HEK293T (cell line): ENCODE measurements around the gene VEPH1.
A peak's percentile ranks its signal among the peaks of the same experiment; 100 is the strongest.

ENCODE experiments used
- CTCF ChIA-PET: fragments of 350-600 bp; formaldehyde crosslinking; extraction: SDS; loops from one replicate; lab custom pipeline; 2021; ENCODE audit warnings: antibody characterized with exemption, inconsistent platforms; lab: Yijun Ruan, JAX
- POLR2A ChIA-PET: fragments of 350-600 bp; formaldehyde crosslinking; extraction: SDS; loops from one replicate; lab custom pipeline; 2020; ENCODE audit warnings: antibody characterized with exemption, inconsistent platforms; lab: Yijun Ruan, JAX
- DNase-seq: peaks from one replicate; pipeline ENCODE4 v3.0.0; 2012; ENCODE audit warnings: mixed read lengths; ENCODE audit errors: extremely low spot score
- ARNT ChIP-seq: fragments of 450-650 bp; IDR thresholded peaks from 2 replicates; pipeline ENCODE4 v1.6.1; 2017; ENCODE audit warnings: mild to moderate bottlenecking
- BHLHE40 ChIP-seq: fragments of 450-650 bp; IDR thresholded peaks from 2 replicates; pipeline ENCODE4 v1.6.1; 2016; ENCODE audit warnings: mild to moderate bottlenecking, moderate library complexity, borderline replicate concordance
- CTBP1 ChIP-seq: fragments of 450-650 bp; IDR thresholded peaks from 2 replicates; pipeline ENCODE4 v1.6.1; 2016; ENCODE audit warnings: borderline replicate concordance
- ELF4 ChIP-seq: fragments of 450-650 bp; IDR thresholded peaks from 2 replicates; pipeline ENCODE4 v1.6.1; 2017; ENCODE audit warnings: antibody characterized with exemption
- FOXA1 ChIP-seq: fragments of 450-650 bp; IDR thresholded peaks from 2 replicates; pipeline ENCODE4 v1.6.1; 2016; ENCODE audit warnings: mild to moderate bottlenecking
- FOXK2 ChIP-seq: fragments of 450-650 bp; IDR thresholded peaks from 2 replicates; pipeline ENCODE4 v1.6.1; 2016; ENCODE audit warnings: mild to moderate bottlenecking
- FOXM1 ChIP-seq: fragments of 450-650 bp; IDR thresholded peaks from 2 replicates; pipeline ENCODE4 v1.6.1; 2017; ENCODE audit warnings: mild to moderate bottlenecking, borderline replicate concordance
- HDGF ChIP-seq: fragments of 450-650 bp; IDR thresholded peaks from 2 replicates; pipeline ENCODE4 v1.6.1; 2017; ENCODE audit warnings: antibody characterized with exemption, borderline replicate concordance
- L3MBTL2 ChIP-seq: fragments of 450-650 bp; conservative IDR thresholded peaks from 2 replicates; pipeline ENCODE4 v1.6.1; 2016; ENCODE audit warnings: mild to moderate bottlenecking
- LEF1 ChIP-seq: fragments of 450-650 bp; IDR thresholded peaks from 2 replicates; pipeline ENCODE4 v1.6.1; 2017; ENCODE audit warnings: mild to moderate bottlenecking, borderline replicate concordance
- NFRKB ChIP-seq: fragments of 450-650 bp; IDR thresholded peaks from 2 replicates; pipeline ENCODE4 v1.6.1; 2016; ENCODE audit warnings: mild to moderate bottlenecking, moderate library complexity
- SP1 ChIP-seq: fragments of 450-650 bp; IDR thresholded peaks from 2 replicates; pipeline ENCODE4 v1.6.1; 2017
- SUZ12 ChIP-seq: fragments of 450-650 bp; IDR thresholded peaks from 2 replicates; pipeline ENCODE4 v1.6.1; 2016; ENCODE audit warnings: mild to moderate bottlenecking
- TARDBP ChIP-seq: fragments of 450-650 bp; IDR thresholded peaks from 2 replicates; pipeline ENCODE4 v1.6.1; 2016
- ZNF384 ChIP-seq: fragments of 450-650 bp; IDR thresholded peaks from 2 replicates; pipeline ENCODE4 v1.6.1; 2016
- TF ChIP-seq, protein P1 (sequence below): fragments of 450-650 bp; IDR thresholded peaks from 2 replicates; pipeline ENCODE4 v1.6.1; 2016

VEPH1 gene

DNA sequence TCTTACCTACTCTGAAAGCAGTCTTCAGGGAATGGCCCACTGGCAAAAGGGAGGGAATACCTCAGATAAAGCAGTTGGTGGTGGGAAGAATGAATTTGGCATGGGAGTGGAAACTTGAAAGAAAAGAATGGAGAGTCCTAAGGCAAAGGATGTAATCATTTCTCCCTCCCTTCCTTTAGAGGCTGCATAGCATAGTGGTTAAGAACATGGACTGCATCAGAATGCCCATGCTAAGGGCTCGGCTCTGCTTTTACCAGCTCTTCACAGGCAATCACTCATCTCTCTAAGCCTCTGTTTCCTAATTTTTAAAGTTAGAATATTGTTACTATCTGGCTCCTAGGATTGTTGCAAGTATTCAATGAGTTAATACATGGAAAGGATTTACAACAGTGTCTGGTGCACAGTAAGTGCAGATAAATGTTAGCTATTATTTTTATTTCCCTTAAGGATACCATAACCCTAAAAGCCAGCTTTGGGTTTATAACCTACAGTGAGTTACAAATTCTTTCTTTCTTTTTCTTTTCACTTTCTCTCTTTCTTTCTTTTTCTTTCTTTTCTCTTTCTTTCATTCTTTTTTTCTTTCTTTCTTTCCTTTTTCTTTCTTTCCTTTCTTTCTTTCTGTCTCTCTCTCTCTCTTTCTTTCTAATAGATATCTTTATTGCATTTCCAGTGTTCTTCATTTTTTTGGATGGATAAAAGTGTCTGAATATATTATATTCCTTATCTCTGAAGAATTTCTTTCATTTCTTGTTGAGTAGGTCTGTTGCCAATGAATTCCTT is 23.6 kb downstream of the VEPH1 start:
- no peak for DNase-seq
- TF ChIP-seq TARDBP: 0 out of 2 replicates have a peak, but pooled peaks have one; percentile 11
- TF ChIP-seq FOXK2: no peak
- ChIA-PET CTCF (no interaction called here), POLR2A (no interaction called here)

DNA sequence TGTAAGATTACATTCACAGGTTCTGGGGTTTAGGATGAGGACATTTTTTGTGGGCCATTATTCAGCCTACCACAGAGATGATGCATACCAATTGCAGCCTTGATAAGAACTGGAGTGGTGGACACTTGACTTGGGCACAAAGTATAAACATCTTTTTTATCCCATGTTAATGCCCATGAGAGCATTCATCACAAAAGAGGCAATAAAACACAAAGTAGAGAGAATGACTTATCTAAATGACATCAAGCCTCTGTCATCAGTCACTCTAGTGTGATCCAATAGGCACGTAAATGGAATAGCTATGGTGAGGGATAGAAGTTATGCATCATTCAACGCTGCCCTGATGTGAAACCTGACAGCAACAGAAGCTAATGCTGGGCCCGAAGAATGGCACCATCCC is 25.8 kb downstream of the VEPH1 start:
- no peak for DNase-seq
- ChIA-PET POLR2A (no interaction called here), CTCF (no interaction called here)
- TF ChIP-seq L3MBTL2 (no peak), FOXM1 (no peak), NFRKB (no peak)
- TF ChIP-seq, protein P1, sequence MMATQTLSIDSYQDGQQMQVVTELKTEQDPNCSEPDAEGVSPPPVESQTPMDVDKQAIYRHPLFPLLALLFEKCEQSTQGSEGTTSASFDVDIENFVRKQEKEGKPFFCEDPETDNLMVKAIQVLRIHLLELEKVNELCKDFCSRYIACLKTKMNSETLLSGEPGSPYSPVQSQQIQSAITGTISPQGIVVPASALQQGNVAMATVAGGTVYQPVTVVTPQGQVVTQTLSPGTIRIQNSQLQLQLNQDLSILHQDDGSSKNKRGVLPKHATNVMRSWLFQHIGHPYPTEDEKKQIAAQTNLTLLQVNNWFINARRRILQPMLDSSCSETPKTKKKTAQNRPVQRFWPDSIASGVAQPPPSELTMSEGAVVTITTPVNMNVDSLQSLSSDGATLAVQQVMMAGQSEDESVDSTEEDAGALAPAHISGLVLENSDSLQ: 0 out of 2 replicates have a peak, but pooled peaks have one; percentile 9

DNA sequence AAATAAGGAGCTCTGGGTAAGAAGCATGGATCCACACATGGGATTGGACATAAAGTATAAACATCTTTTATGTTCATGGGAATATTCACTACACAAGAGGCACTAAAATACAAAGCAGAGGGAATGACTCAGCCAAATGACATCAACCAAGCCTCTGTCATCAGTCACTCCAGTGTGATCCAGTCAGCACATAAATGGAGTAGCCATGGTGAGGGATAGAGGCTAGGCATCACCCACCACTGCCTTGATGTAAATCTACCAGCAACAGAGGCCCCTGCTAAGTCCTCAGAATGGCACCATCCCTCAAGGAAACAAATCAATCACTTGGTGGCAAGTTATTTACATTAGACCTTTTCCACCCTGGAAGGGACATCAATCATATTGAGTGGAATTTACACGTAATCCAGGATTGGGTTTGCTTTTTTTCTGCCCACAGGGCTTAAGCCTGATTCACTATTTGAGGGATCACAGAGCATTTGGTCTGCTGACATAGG is 27.2 kb downstream of the VEPH1 start:
- TF ChIP-seq FOXK2: no peak
- TF ChIP-seq TARDBP: no peak
- TF ChIP-seq, protein P1: peak; percentile 86
- POLR2A ChIA-PET: no interaction called here
- DNase-seq: peak; percentile 10
- CTCF ChIA-PET: no interaction called here

DNA sequence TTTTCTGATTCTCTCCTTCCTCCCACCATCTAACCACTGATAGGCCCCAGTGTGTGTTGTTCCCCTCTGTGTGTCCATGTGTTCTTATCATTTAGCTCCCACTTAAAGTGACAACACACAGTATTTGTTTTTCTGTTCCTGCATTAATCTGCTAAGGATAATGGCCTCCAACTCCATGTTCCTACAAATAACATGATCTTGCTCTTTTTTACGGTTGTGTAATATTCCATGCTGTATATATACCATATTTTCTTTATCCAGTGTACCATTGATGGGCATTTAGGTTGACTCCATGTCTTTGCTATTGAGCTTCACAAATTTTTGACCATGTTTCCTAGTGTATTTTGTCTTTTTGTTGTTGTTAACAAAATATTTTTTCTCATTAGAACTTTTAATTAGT is 30.6 kb downstream of the VEPH1 start:
- CTCF ChIA-PET: no interaction called here
- no peak for DNase-seq
- TF ChIP-seq, protein P1: no peak
- TF ChIP-seq SP1 (no peak), FOXM1 (no peak), ELF4 (no peak), TARDBP (no peak), HDGF (no peak), CTBP1 (no peak)
- POLR2A ChIA-PET: no interaction called here

DNA sequence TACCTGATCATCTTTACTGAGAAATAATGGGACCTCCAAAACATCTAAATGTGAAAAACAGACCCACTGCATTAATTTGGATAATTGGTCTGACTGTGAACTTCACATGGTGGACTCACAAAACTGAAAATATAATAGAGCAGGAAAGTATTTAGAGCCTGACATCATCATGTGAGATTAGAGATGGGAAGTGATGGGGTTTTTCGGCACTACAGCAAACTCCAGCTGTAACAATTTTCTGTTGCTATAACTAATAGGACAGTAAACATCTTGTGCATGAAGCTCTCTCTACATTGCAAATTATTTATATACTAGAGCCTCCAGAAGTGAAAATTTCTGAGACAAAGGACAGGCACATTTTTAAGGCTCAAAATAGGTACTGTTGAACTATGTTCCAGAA is 32.2 kb downstream of the VEPH1 start:
- no peak for TF ChIP-seq FOXK2
- TF ChIP-seq ZNF384: no peak
- no peak for TF ChIP-seq FOXM1
- no peak for TF ChIP-seq CTBP1
- no peak for TF ChIP-seq L3MBTL2
- TF ChIP-seq ARNT: no peak
- TF ChIP-seq BHLHE40: no peak
- no peak for TF ChIP-seq HDGF
- TF ChIP-seq, protein P1: no peak
- TF ChIP-seq ELF4: no peak
- no peak for TF ChIP-seq TARDBP
- TF ChIP-seq SP1: no peak
- no peak for TF ChIP-seq SUZ12
- no peak for TF ChIP-seq LEF1
- TF ChIP-seq NFRKB: no peak
- ChIA-PET POLR2A (no interaction called here), CTCF (no interaction called here)
- DNase-seq: no peak

DNA sequence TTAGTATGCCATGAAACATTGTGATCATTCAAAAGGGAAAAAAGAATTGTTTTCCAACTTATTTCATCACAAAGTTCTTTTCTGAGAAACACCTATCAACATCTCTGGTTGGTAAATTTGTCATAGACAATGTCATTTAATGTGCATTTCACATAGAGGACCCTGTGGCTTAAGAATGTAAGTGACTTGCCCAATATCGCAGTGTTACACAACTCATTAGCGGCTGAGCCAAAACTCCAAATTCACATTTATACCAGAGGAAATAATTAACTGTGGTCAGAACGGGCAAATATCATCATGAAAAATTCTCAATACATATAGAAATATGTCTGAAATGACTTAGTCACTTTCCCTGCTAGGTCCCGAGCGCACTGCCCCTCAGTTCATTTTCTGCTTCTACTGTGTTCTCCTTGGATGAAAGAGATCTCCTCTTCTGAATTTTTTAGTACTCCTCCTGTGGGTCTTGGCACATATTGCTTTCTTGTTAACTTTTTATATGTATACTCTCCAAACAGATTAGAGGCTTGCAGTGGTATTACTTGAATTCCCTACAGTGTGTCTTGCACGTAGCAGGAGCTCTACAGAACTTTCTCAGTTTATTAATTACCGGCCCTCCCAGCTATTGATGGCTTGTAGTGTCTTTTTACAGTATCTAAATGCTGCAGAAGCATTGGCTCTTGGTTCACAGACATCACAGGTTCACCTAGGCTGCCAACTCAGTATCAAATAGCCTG is 33.5 kb downstream of the VEPH1 start:
- ChIA-PET POLR2A (no interaction called here), CTCF (no interaction called here)
- DNase-seq: no peak
- TF ChIP-seq CTBP1 (no peak), NFRKB (no peak), BHLHE40 (no peak), SP1 (no peak), ZNF384 (no peak), FOXA1 (no peak), SUZ12 (no peak), ARNT (no peak), HDGF (no peak), FOXM1 (no peak), ELF4 (no peak)
- TF ChIP-seq, protein P1: no peak
